ENCODE data around the gene SNRPF. TPM values are rescaled to one million over a fixed set of nuclear protein-coding genes. Genes with fewer than 3 reads are reported as not detected.

The SNRPF gene
- total and polyA plus RNA-seq, 2 donors (not counting 1 experiment from before 2014, with no cell fraction given), result 14.2 to 25.0 TPM

DNA sequence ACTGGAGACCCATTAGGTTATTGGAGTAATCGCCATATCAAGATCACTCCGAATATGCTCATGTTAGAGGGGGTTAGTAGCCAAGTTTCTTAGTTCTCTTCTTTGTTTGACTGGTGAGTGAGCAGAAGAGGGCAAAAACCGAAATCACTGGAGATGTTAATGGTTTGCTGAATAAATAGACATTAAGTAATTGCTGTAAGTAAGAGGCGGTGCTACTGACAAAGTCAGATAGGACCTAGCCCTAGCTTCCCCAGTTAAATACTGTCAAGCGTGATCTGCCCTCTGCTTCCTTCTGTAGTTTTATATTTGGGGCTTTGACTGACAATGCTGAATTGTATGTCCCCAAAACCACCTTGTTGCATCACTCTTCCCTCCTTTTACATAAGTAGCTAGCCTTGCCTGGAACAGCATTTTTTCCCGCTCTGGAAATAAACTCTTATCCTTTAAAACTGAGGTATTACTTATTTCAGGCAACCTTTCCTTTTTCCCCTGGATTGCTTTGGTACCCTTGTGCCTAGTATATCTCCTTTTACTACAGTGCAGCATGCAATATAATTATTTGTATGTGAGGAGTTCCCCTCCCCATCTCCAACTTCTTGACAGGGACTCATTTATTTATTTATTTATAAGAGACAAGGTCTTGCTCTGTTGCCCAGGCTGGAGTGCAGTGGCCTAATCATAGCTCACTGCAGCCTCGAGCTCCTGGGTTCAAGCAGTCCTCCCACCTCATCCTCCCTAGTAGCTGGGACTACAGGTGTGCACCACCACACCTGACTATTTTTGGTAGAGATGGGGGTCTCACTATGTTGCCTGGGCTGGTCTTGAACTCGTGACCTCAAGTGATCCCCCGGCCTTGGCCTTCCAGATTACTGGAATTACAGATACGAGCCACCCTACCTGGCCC lies 1.4 kb downstream of the SNRPF start:
- peak overlapping the region; percentile 91 for H3K4me2 ChIP-seq (ENCODE audit: extremely low read depth, insufficient read depth, low read length)
- no peaks in the 10 kb centered on the region for H3K36me3 ChIP-seq (ENCODE audit: control insufficient read depth, insufficient read depth, low read length)
- TF ChIP-seq, protein P1, sequence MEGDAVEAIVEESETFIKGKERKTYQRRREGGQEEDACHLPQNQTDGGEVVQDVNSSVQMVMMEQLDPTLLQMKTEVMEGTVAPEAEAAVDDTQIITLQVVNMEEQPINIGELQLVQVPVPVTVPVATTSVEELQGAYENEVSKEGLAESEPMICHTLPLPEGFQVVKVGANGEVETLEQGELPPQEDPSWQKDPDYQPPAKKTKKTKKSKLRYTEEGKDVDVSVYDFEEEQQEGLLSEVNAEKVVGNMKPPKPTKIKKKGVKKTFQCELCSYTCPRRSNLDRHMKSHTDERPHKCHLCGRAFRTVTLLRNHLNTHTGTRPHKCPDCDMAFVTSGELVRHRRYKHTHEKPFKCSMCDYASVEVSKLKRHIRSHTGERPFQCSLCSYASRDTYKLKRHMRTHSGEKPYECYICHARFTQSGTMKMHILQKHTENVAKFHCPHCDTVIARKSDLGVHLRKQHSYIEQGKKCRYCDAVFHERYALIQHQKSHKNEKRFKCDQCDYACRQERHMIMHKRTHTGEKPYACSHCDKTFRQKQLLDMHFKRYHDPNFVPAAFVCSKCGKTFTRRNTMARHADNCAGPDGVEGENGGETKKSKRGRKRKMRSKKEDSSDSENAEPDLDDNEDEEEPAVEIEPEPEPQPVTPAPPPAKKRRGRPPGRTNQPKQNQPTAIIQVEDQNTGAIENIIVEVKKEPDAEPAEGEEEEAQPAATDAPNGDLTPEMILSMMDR (conservative IDR thresholded peaks at IDR 0.05 in 1 of 2, IDR thresholded peaks at IDR 0.05 in 1 of 2; ENCODE audit: low read depth in 1 of 2, low read length in 2 of 2), result no peak
- no peak for TF ChIP-seq EZH2 (IDR thresholded peaks at IDR 0.05; ENCODE audit: low read length, missing control alignments)
- no peak overlapping the region for H3K27ac ChIP-seq (ENCODE audit: insufficient read depth, low read length)
- H3K79me2 ChIP-seq (ENCODE audit: control insufficient read depth, insufficient read depth, low read length), result peaks cover 45% of the 10 kb centered on the region
- H3K9ac ChIP-seq (ENCODE audit: insufficient read depth, low read length), result no peak overlapping the region
- H3K4me3 ChIP-seq (replicated peaks in 1 of 4; ENCODE audit: control extremely low read depth in 1 of 4, insufficient read depth in 1 of 4, low read depth in 3 of 4, low read length in 4 of 4), result peak overlapping the region; percentile 63 to 83 (median 78)
- H2AFZ ChIP-seq (ENCODE audit: low read length), result no peak overlapping the region
- H3K27me3 ChIP-seq (ENCODE audit: control insufficient read depth, insufficient read depth, low read length), result no peaks in the 10 kb centered on the region
- H3K4me1 ChIP-seq (ENCODE audit: control insufficient read depth, extremely low read depth, insufficient read depth, low read length), result peaks cover 6% of the 10 kb centered on the region
- no peaks in the 10 kb centered on the region for H3K9me3 ChIP-seq (ENCODE audit: control insufficient read depth, insufficient read depth, low read depth, low read length)
- H4K20me1 ChIP-seq (ENCODE audit: control insufficient read depth, extremely low read depth, insufficient read depth, low read length), result no peaks in the 10 kb centered on the region
- no peak for DNase-seq (ENCODE audit: low read depth in 2 of 2)

DNA sequence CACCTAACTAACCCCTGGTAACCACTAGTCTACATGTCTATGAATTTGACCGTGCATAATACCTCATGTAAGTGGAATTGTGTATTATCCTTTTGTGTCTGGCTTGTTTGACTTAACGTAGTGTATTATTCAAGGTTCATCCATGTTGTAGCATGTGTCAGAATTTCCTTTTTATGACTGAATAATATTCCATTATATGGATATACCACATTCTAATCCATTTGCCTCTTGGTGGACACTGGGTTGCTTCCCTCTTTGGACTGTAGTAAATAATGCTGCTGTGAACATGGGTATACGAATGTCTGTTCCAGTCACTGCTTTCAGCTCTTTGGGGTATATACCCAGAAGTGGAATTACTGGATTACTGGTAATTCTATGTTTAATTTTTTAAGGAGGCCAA lies 3.3 kb downstream of the SNRPF start:
- no peak for TF ChIP-seq EZH2 (IDR thresholded peaks at IDR 0.05; ENCODE audit: low read length, missing control alignments)
- TF ChIP-seq, protein P1 (conservative IDR thresholded peaks at IDR 0.05 in 1 of 2, IDR thresholded peaks at IDR 0.05 in 1 of 2; ENCODE audit: low read depth in 1 of 2, low read length in 2 of 2), result no peak
- Histone ChIP-seq H3K4me3 (replicated peaks in 1 of 4; ENCODE audit: control extremely low read depth in 1 of 4, insufficient read depth in 1 of 4, low read depth in 3 of 4, low read length in 4 of 4) (no peak overlapping the region), H3K36me3 (ENCODE audit: control insufficient read depth, insufficient read depth, low read length) (no peaks in the 10 kb centered on the region), H3K9ac (ENCODE audit: insufficient read depth, low read length) (no peak overlapping the region), H3K79me2 (ENCODE audit: control insufficient read depth, insufficient read depth, low read length) (peaks cover 45% of the 10 kb centered on the region), H4K20me1 (ENCODE audit: control insufficient read depth, extremely low read depth, insufficient read depth, low read length) (no peaks in the 10 kb centered on the region), H2AFZ (ENCODE audit: low read length) (no peak overlapping the region), H3K27ac (ENCODE audit: insufficient read depth, low read length) (no peak overlapping the region), H3K4me1 (ENCODE audit: control insufficient read depth, extremely low read depth, insufficient read depth, low read length) (peaks cover 6% of the 10 kb centered on the region), H3K27me3 (ENCODE audit: control insufficient read depth, insufficient read depth, low read length) (no peaks in the 10 kb centered on the region), H3K9me3 (ENCODE audit: control insufficient read depth, insufficient read depth, low read depth, low read length) (no peaks in the 10 kb centered on the region), H3K4me2 (ENCODE audit: extremely low read depth, insufficient read depth, low read length) (no peak overlapping the region)
- no peak for DNase-seq (ENCODE audit: low read depth in 2 of 2)

DNA sequence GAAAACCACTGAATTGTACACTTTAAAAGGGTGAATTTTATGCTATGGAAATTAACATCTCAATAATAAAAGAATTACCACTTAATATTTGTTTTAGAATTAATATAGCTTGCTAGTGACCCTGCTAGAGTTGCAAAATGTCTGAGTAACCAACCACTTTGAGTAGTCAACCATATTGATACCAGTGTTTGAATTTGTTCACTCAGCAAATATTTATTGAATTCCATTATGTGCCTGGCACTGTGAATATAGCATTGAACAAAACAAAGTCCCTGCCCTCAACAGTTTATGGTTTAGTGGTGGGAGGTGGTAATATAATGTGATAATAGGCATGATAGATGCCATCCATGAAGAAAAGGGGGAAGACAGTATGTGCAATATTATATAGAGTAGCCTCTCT lies 4.6 kb downstream of the SNRPF start:
- no peak overlapping the region for H3K27ac ChIP-seq (ENCODE audit: insufficient read depth, low read length)
- no peak overlapping the region for H3K4me3 ChIP-seq (replicated peaks in 1 of 4; ENCODE audit: control extremely low read depth in 1 of 4, insufficient read depth in 1 of 4, low read depth in 3 of 4, low read length in 4 of 4)
- no peak overlapping the region for H2AFZ ChIP-seq (ENCODE audit: low read length)
- TF ChIP-seq, protein P1 (conservative IDR thresholded peaks at IDR 0.05 in 1 of 2, IDR thresholded peaks at IDR 0.05 in 1 of 2; ENCODE audit: low read depth in 1 of 2, low read length in 2 of 2), result no peak
- TF ChIP-seq EZH2 (IDR thresholded peaks at IDR 0.05; ENCODE audit: low read length, missing control alignments), result no peak
- no peaks in the 10 kb centered on the region for H3K27me3 ChIP-seq (ENCODE audit: control insufficient read depth, insufficient read depth, low read length)
- no peaks in the 10 kb centered on the region for H4K20me1 ChIP-seq (ENCODE audit: control insufficient read depth, extremely low read depth, insufficient read depth, low read length)
- peaks cover 45% of the 10 kb centered on the region for H3K79me2 ChIP-seq (ENCODE audit: control insufficient read depth, insufficient read depth, low read length)
- no peaks in the 10 kb centered on the region for H3K9me3 ChIP-seq (ENCODE audit: control insufficient read depth, insufficient read depth, low read depth, low read length)
- peaks cover 6% of the 10 kb centered on the region for H3K4me1 ChIP-seq (ENCODE audit: control insufficient read depth, extremely low read depth, insufficient read depth, low read length)
- H3K4me2 ChIP-seq (ENCODE audit: extremely low read depth, insufficient read depth, low read length), result no peak overlapping the region
- DNase-seq (ENCODE audit: low read depth in 2 of 2), result no peak
- no peak overlapping the region for H3K9ac ChIP-seq (ENCODE audit: insufficient read depth, low read length)
- no peaks in the 10 kb centered on the region for H3K36me3 ChIP-seq (ENCODE audit: control insufficient read depth, insufficient read depth, low read length)
